GM18502 (cell line): ENCODE results near the gene PROCA1.
"Not testable (repeated sequence)": the region's sequence is repeated elsewhere in the genome, so short reads cannot be mapped to it uniquely, and the experiment has no call there.

ENCODE experiments used
- ATAC-seq: cut with Tn5 transposase; IDR thresholded peaks from one replicate; pipeline ENCODE4 v1.9.1; 2021; ENCODE audit warnings: mild to moderate bottlenecking; ENCODE audit not compliant: unreplicated experiment, poor library complexity

The PROCA1 gene

GRCh38 chr17:28726627-28727491 lies 15.2 kb upstream of the PROCA1 start:
- ATAC-seq, result peak; percentile 44

- ATAC-seq, result peak; percentile 11
Measured at GRCh38 chr17:28726226-28726626, 14.5 kb upstream of the PROCA1 start, which contains the start of gene TLCD1. Gene TLCD1, minus strand, starts transcription at chr17:28726233. Its CDS starts 136 bp downstream, at chr17:28726097.

DNA sequence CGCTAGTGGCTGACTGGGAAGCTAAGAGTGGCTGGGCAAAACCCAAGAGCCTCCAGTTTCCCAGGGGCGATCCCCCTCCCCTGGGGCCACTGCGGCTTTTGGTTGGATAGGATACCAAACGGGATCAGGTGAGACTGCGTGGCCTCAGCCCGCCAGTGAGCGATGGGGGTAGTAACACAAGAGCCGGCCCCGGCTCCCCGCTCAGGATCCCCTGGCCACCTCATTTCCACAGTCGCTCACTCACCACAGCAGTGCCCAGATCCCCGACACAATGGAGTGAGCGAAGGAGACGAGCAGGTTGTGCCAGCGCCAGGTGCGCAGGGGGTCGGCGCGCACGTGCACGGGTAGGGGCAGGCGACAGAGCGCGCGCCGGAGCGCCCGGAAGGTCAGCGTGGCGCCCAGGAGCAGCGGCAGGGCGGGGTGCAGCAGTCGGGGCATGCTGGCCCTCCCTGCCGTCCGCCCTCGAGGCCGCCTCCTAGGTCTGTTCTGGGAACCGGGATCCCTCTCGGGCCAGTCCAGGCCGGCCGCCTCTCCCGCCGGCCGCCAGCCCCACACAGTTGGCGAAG lies 14.1 kb upstream of the PROCA1 start:
- ATAC-seq, result peak; percentile 1

DNA sequence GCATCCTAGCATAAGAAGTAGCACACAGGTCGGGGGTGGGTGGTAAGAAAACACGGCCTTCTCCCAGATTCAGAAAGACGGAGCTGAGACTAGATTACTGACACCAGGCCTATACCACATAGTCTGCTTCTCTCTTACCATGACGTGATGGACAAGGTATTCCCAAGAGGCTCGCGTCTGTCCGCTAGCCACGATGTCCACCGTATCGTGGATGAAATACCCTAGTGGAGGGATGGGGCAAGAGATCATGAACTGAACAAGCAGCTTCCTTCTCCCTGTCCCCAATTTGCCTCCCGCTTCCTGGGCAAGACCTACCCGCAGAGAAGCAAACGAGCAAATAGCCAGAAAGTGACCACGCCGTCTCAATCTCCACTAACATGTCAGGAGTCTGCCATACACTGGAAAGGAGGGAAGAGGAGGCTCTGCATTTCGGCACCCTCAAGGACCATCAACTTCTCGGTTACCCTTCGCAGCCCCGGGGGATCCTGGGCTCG lies 13.5 kb upstream of the PROCA1 start:
- no peak for ATAC-seq

DNA sequence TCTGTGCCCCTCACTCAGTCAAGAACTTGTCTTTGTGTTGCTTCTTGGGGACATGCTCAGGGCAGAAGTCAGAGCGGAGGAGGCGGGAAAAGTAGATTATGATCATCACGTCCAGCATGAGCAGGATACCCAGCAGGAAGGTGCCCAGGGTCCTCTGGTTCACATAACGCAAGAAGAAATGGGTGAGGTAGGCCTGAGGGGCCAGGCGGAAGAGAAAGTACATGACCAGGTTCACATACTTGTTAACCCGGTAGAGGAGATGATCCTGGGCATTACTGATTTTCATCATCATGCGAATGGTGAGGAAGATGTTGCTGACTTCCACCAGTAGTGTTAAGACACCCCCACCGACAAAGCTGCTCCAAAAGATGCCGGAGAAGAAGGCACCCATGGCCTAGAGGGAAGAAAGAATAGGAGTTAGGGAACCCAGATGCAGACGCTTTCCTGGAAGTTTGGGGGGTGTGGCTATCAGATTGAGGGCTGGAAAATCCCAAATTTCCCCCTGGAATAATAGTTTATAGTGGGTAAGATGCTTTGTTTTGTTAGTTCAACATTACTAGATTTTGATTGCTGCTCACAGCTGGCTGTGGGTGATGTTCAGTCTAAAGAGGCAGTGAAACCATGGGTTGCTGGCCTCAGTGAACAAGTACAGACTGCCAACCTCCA lies 12.9 kb upstream of the PROCA1 start:
- no peak for ATAC-seq

- not testable (repeated sequence) for ATAC-seq
Measured at GRCh38 chr17:28723836-28724499, 12.3 kb upstream of the PROCA1 start.

- no peak for ATAC-seq
Measured at GRCh38 chr17:28723159-28723835, 11.6 kb upstream of the PROCA1 start.

DNA sequence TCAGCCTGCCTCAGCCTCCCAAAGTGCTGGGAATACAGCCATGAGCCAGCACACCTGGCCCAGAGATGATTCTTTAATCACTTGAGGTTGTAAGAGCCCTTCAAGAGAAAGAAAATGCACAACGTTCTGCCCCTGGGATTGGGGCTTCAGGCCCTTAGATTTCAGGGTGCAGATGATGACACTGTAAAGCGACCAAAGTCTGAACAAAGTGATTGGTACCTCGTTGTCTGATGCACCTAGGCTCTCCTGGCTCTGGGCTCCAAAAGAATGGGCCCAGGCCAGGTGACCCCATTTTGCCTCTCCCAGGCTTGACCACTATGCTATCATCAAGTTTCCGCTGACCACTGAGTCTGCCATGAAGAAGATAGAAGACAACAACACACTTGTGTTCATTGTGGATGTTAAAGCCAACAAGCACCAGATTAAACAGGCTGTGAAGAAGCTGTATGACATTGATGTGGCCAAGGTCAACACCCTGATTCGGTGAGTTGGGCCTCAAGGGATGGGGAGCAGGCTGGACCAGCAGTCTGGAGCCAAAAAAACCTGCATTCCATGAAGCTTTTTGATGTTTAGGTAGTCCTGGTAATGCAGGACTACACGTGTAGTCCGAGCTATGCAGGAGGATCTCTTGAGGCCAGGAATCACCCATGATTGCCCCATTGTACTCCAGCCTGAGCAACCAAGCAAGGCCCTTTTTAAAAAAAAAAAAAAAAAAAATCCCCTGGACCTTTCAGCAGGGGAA lies 10.9 kb upstream of the PROCA1 start:
- no peak for ATAC-seq

DNA sequence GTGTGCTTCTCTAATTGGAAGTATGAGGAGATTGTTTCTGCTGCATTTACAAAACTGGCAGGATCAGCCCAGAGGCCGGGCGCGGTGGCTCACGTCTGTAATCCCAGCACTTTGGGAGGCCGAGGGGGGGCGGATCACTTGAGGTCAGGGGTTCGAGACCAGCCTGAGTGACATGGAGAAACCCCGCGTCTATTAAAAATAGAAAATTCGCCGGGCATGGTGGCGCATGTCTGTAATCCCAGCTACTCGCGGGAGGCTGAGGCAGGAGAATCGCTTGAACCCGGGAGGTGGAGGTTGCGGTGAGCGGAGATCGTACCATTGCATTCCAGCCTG lies 9.3 kb upstream of the PROCA1 start:
- not testable (repeated sequence) for ATAC-seq

DNA sequence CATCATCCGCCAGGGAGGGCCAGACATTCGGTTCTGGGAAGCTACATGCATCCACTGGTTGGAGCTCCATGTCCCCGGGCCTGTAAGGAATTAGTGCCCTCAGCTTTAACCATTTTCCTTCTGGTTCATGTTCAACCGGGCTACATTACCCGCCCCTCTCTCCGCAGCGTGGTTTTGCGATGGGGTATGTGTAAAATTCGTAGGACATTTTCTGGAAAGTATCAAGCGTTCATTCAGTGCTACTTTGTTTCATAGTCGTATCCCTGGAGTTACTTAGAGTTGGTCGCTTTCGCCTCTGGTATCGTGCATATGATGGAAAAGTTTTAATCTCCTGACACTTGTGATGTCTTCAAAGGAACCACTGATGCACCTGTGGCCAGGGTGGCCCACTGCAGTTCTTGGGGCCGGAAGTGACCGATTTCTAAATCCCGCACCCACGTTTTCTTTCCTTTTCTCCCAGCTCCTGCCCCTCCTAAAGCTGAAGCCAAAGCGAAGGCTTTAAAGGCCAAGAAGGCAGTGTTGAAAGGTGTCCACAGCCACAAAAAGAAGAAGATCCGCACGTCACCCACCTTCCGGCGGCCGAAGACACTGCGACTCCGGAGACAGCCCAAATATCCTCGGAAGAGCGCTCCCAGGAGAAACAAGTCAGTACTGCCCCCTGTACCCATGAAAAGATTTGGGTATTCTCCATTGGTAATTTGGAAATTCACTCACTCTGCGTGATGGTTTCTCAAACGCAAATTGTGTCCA lies 8.7 kb upstream of the PROCA1 start:
- ATAC-seq, result no peak

DNA sequence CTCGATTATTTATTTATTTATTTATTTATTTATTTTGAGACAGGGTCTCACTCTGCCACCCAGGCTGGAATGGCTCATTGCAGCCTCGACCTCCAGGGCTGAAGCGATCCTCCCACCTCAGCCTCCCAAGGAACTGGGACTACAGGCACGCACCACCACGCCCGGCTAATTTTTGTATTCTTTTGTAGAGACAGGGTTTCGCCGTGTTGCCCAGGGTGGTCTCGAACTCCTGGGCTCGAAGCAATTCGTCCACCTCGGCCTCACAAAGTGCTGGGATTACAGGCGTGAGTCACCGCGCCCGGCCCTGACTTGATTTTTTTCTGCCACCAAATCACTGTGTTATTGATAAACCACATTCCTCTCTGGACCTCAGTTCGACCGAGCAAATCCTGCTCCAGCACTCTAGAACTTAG lies 7.3 kb upstream of the PROCA1 start:
- ATAC-seq, result no peak

DNA sequence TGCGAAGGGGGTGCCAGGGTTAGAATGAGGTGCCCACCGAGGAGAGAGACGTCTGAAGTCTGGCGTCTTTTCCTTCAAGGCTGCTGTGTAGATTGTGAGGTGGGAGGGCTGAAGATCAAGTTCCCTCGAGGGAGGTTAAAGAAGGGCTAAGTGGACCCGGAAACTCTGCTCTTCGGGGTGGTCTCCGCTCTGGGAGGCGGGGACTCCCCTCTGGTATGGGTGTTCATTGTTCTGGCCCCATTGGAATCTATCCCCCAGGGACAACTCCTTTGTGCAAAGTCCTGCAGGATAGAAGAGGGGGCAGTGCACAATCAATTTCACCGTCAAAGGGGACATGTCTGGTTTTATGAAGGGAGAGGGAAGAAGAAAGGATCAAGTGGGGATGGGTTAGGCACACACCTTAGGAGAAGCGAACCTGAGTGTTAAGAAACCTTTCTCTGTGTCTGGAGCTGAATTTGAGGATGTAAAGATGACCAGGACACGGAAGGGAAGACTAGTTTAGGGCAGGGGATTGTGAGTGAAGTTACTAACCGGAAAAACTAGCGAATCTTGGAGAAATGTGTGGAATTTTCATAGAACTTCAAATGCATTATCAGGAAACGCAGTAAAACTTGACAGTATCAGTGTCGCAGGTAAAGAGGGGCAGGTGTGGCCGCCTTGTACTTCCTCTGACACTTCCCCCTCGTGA lies 6.8 kb upstream of the PROCA1 start:
- ATAC-seq, result no peak

DNA sequence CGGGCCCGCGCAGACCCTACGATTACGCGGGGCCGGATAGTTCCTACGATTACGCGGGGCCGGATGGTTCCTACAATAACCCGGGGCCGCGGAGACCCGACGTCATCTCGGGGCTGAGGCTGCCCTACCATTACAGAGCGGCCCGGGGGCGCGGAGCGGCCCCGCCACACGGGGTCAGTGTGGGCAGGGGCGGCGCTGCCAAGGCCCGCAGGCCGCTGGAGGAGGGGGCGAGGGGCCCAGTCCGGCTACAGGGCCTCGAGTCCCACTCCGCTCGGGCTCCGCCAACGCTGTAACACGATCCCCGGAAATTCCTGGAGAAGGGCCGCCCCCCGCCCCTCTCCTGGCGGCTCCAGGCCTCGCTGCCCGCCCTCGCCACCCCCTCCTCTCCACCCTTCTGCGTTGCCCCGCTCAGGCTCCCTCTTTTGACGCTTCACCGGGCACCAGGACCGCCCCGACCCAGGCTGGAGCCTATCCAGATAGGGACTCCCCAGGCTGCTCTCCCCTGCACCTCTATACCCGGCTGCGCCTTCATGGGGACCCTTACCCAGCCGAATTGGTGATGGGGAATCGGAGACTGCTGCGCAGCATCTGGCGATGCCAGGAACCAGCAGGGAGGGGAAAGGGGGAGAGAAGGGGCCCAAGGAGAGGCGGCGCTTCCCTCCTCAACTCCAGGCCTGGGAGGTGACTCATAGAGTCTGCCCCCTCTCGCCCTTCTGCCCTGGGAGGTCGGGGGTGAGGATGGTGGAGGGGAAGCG lies 6.1 kb upstream of the PROCA1 start, which contains the start of gene RAB34:
Gene RAB34 (minus strand): TSS at position 291 of the 755 bp plus-strand sequence. CDS start 602 bp downstream, outside the sequence.
- no peak for ATAC-seq

DNA sequence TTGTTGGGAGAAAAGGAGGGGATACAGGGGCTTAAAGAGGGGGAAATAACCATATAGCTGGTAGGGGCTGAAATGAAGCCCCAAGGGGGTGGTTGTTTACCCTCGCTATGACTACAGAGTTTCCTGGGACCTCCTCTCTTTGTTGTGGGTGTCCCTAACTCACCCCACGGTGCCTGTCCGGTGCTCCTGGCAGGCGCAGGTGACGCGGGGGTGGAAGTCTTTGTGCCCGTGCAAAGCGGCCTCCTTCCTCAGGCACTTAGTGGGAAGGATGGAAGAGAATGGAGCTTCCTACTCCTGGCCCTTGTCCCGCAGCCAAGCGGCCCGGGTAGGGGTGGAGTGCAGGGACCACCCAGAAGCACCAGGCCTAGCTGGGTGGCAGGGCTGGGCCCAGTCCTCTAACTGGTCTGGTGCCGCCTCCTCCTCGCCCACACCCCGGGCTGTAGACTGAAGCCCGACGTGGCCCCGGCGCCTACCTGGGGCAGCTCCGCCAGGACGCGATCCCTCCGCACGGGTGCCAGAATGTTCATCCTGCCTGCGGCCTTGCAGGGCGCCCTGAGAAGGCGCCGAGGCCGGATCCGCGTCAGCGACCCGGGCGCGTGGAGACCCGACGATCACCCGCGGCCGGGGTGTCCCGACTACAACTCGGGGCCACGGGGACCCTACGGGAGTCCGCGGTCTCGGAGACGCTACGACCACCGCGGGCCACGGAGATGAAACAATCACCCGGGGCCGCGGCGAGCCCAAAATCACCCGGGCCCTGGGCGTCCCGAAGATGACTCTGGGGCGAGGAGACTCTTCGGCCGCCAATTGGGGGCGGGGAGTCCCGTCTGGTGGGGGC lies 5.3 kb upstream of the PROCA1 start:
- ATAC-seq, result no peak

- no peak for ATAC-seq
Measured at GRCh38 chr17:28715217-28715616, 3.5 kb upstream of the PROCA1 start.

DNA sequence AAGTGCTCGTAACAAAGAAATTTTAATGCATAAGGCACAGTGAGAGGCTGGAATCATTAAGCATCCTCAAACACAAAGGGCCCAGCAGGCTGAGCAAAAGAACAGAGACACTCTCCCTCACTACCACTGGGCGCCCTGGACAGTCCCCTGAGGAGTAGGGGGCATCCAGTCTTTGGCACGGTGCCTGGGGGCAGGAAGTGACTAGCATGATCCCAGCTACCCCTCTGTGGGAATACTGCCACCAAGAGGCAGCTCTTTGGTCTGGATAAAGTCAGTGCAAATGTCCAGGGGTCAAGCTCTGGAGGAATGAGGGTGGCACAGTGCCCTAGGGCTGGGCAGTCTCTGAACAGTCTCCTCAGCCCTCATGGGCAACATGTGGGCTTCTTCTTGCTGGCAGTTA lies 2.6 kb upstream of the PROCA1 start:
- ATAC-seq, result no peak
